HG02884 (cell line): ENCODE measurements around the gene NME7.
"Not testable (repeated sequence)": the region's sequence is repeated elsewhere in the genome, so short reads cannot be mapped to it uniquely, and the experiment has no call there.

Experiments used
- ATAC-seq: cut with Tn5 transposase; IDR thresholded peaks from one replicate; pipeline ENCODE4 v1.9.1; 2021; ENCODE audit warnings: mild to moderate bottlenecking, moderate library complexity; ENCODE audit not compliant: unreplicated experiment

NME7 gene

GRCh38 chr1:169240449-169241232 is 127.0 kb downstream of the NME7 start:
- ATAC-seq: no peak

GRCh38 chr1:169236880-169237279 is 130.7 kb downstream of the NME7 start:
- no peak for ATAC-seq

DNA sequence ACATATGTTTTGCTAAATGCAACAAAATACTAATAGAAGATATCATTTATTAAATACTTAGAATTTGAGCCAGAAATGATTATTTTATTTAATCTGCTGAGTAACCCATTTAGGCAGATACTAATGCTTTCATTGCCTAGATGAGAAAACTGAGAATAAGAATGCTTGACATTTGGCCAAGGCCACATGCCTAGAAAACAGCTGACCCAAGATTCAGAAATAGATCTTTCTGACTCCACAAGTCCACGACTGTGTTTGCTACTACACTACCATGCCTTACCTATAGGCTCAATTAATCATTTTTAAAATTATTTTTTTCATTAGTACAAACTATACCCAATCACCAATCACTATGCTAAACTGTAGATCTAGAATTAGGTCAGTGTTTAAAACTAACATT is 131.5 kb downstream of the NME7 start:
- no peak for ATAC-seq

DNA sequence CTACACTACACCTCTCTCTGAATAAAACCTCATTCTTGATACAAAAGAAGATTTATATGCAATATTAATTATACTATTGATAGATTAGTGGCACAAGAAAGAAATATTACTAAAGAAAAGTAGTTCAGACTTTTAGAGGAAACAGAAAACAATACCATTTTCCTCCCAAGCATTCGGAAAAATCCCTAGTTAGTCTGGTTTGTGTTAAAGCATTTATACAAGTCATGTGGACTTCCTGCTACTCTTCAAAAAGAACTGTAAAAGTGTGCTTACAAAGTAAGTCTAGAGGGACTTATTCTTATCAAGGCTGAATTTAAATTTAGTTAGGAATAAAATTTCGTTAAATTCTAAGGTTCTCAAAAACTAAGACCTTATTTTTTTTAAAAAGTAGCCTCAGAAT is 132.0 kb downstream of the NME7 start:
- ATAC-seq: no peak

- ATAC-seq: no peak
Observed at GRCh38 chr1:169234780-169235179, 132.8 kb downstream of the NME7 start.

GRCh38 chr1:169217636-169218035 is 150.0 kb downstream of the NME7 start:
- no peak for ATAC-seq

DNA sequence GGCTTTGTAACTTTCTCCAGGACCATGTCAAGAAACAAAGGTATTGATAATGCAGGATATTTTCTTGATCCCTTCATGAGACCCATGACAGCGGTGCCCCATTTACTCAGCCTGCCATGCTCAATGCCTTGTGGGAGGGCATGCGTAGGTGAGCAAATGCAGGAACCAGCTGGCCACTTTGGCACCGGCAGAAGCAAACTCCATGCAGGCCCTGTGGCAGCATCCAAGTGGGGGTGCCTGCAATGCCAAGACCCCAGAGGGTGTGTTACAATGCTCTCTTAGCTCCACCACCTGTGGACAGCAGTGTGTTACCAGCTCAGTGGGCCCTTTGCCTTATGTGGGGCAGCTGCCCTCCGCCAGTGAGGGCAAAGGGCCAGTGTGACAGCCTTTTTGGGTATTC is 153.0 kb downstream of the NME7 start:
- ATAC-seq: no peak

GRCh38 chr1:169212088-169212487 is 155.5 kb downstream of the NME7 start:
- no peak for ATAC-seq

GRCh38 chr1:169207797-169208520 is 159.6 kb downstream of the NME7 start:
- ATAC-seq: no peak

- no peak for ATAC-seq
Observed at GRCh38 chr1:169204157-169204556, 163.4 kb downstream of the NME7 start.

DNA sequence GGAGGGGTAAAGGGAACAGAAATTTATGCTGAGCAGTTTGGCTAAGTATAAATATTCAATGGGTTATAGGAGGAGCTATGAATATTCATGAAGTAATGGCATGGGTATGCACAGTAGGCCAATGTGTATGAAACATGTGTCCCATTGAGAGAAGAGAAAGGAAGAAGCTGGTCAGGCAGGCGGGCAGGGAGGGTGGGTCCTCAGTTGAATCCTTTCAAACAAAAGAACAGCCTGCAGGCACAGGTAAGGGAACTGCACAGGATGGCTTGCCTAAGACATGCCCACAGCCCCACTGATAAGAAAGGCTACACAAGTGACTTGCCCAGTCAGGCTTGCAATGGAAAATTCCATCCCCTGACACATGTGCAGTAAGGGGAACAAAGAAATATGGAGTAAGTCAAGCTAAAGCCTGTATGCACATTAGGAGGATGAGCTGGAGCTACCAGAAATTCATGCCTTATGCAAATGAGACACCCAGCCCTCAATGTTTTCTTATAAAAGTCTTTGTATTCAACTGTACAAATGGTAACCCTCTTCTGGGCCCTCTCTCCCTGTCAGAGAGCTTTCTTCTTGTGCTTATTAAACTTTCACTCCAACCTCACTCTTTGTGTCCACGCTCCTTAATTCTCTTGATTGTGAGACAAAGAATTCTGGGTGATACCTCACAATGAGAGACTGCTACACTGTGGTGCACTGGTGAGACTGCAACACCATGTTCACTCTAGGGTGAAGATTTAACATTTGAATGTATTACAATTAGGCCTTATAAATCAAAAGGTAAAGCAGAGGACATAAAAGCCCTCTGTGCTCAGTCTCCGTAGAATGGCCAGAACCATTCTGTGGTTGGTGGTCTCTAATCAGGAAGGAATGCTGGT is 164.6 kb downstream of the NME7 start:
- no peak for ATAC-seq

DNA sequence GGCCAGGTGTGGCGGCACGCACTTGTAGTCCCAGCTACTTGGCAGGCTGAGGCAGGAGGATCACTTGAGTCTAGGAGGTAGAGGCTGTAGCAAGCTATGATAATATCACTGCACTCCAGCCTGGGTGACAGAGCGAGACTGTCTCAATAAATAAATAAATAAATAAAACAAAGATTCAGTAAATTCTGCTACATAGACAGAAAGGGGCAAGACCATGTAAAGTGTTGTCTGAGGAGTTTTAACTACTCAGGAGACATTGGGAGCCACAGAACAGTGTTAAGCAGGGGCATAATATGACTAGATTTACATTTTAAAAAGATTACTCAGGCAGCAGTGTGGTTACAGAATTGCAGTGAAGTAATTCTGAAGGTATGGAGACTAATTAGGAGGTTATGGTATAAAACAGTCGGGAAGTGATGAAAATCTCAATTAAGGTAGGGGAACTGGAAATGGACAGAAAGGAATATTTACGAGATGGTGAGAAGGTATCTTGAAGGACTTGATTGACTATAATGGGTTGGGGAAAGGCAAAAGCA is 166.4 kb downstream of the NME7 start:
- no peak for ATAC-seq

GRCh38 chr1:169200319-169200718 is 167.3 kb downstream of the NME7 start:
- no peak for ATAC-seq

- no peak for ATAC-seq
Observed at GRCh38 chr1:169196581-169196980, 171.0 kb downstream of the NME7 start.

DNA sequence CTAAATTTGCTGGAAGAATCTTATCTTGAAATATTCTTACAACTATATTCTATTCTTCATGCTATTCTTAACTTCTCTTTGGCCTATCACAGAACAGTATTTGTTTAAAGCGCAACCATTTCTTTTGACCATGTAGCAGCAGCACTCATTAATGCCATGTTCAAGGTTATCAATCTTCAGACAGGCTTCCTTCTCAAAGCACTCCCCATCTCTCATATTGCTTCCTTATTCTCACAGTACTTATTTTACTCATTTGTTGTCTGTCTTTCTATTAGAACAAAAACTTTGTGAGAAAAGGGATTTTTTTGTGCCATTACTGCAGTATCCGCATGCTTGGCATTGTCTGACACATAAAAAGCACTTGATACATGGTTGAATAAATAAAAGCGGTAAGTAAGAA is 171.4 kb downstream of the NME7 start:
- ATAC-seq: no peak

GRCh38 chr1:169193191-169193850 is 174.3 kb downstream of the NME7 start:
- no peak for ATAC-seq

GRCh38 chr1:169186106-169186505 is 181.5 kb downstream of the NME7 start:
- no peak for ATAC-seq

DNA sequence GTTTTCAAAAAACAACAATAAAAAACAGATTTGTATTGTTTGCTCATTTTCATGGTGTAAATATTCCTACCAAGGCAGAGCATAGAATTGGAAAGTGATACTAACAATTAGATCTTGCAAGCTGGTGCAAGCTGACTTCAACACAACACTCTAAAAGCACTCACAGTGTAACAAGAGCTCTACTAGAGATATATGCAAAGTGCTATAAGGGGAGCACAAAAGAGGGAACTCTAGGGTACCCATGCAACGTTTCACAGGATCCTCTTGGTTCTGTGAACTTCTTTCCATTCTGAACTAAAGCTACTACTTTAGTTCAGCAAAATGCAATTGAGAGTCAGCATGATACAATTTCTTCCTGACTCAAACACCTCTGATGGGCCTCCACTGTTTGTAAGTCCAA is 182.8 kb downstream of the NME7 start:
- ATAC-seq: no peak

DNA sequence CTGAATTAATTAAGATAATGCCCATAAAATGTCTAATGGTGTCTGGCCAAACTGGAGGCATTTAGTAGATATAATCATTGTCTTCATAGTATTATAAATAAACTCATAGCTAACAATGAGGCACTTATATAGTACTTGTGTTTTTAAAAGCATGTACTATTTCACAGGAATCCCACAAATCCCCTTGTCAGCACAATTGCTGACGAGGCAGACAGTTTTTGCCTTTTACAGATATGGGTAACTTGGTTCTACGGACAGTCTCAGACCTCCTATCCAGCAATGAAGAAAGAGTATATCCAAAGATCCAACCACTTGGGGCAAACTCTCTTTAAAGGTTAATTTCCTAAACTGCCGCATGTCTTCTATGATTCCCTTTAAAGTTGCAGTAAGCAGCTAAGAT is 187.4 kb downstream of the NME7 start:
- no peak for ATAC-seq

GRCh38 chr1:169179431-169179830 is 188.2 kb downstream of the NME7 start:
- ATAC-seq: not testable (repeated sequence)

DNA sequence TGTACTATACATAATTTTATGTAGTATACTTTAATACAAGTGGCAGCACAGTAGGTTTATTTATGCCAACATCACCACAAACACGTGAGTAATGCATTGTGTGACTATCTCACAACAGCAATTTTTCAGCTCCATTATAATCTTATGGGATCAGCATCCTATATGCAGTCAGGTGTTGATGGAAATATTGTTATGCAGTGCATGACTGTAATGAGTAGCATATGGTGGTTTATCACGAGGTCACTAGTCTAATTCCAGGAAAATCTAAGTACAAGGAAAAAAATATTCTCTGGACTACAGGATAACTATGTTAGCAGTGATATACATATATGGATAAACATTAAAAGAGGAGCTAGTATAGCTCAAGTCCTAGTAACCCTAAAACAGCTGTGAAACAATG is 192.1 kb downstream of the NME7 start:
- ATAC-seq: no peak
